Measurements from ENCODE around the gene PRAME.
"Not testable (repeated sequence)": the region's sequence is repeated elsewhere in the genome, so short reads cannot be mapped to it uniquely, and the experiment has no call there.

The PRAME gene

DNA sequence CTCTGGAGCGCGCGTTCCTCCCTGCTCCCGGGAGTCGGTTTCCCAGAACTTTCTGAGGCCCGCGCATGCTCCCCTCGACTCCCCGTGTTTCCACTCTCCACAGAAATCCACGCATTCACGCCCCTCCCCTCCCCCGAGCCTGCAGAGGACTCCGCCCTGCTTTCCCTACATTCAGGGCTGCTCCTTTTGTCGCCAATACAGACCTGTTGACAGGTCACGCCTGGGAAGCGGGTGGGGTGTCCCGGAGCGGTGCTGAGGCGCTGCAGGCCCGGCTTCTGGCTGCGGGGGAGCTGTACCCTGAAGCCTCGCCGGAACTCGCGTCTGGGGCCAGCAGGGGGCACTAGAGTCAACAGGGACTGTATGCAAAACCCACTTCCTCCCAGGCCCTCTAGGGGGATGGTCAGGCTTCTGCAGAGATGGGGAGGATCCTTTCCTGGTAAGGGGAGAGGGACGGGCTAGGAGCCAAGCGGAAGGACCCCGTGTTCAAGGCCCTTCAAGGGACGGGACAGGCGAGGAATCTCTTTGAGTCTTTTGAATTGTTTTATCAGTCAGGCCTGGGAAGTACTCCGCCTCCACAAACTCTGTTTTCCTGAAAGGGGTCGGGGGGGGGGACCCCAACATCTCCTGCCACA is at the start of gene PRAME:
Gene PRAME, minus strand, starts transcription at position 294 of the 632 bp plus-strand sequence. CDS start 2,433 bp downstream, outside the sequence.
- no peak within 1 kb of the TSS for H3K4me3 ChIP-seq (replicated peaks; ENCODE audit: low read depth, low read length)
- TF ChIP-seq, protein P1, sequence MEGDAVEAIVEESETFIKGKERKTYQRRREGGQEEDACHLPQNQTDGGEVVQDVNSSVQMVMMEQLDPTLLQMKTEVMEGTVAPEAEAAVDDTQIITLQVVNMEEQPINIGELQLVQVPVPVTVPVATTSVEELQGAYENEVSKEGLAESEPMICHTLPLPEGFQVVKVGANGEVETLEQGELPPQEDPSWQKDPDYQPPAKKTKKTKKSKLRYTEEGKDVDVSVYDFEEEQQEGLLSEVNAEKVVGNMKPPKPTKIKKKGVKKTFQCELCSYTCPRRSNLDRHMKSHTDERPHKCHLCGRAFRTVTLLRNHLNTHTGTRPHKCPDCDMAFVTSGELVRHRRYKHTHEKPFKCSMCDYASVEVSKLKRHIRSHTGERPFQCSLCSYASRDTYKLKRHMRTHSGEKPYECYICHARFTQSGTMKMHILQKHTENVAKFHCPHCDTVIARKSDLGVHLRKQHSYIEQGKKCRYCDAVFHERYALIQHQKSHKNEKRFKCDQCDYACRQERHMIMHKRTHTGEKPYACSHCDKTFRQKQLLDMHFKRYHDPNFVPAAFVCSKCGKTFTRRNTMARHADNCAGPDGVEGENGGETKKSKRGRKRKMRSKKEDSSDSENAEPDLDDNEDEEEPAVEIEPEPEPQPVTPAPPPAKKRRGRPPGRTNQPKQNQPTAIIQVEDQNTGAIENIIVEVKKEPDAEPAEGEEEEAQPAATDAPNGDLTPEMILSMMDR (IDR thresholded peaks at IDR 0.05; ENCODE audit: low read depth, low read length, missing control alignments): peak; percentile 82
- DNase-seq (ENCODE audit: extremely low read depth, low read depth): no peak

- H3K4me3 ChIP-seq (replicated peaks; ENCODE audit: low read depth, low read length); DNase-seq (ENCODE audit: extremely low read depth, low read depth): not testable (repeated sequence)
Observed at GRCh38 chr22:22608022-22608421, 49.0 kb upstream of the PRAME start.

DNA sequence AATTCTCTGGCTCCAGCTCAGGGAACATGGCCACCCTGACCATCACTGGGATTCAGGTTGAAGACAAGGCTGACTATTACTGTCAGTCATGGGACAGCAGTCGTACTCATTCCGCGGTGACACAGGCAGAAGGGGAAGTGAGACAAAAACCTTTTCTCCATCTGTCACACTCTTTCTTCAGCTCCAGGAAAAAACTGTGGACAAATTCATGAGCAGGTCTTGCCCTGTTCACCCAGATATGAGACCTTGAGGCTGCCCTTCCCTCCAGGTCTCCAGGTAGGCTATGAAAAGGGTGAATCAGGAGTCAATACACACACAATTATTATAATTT is 46.0 kb upstream of the PRAME start:
- DNase-seq (ENCODE audit: extremely low read depth, low read depth): no peak
- H3K4me3 ChIP-seq (replicated peaks; ENCODE audit: low read depth, low read length): no peak overlapping the region
- TF ChIP-seq, protein P1 (IDR thresholded peaks at IDR 0.05; ENCODE audit: low read depth, low read length, missing control alignments): no peak

- H3K4me3 ChIP-seq (replicated peaks; ENCODE audit: low read depth, low read length): no peak overlapping the region
- TF ChIP-seq, protein P1 (IDR thresholded peaks at IDR 0.05; ENCODE audit: low read depth, low read length, missing control alignments): no peak
- no peak for DNase-seq (ENCODE audit: extremely low read depth, low read depth)
Observed at GRCh38 chr22:22604326-22605073, 45.4 kb upstream of the PRAME start.

DNA sequence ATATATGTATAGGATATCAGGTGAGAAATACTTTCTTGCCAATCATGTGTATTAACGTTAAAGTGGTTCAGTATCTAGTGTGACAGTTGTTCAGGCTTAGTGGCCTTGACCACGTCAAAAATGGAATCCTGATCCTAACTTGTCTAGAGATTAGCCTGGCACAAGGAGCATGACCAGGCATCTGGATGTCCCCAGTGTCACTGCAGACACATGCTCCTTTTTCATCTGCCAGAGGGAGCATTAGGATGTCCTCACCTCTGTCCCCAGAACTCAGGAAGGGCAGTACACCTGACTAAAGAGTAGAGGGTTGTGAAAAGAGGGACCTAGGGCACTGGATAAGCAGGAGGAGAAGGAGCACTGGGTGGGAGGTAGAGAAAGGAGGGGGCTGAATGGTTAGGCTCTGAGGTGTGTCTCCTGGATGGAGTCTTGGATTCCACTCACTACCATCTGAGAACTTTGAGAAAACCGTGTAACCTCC is 44.4 kb upstream of the PRAME start:
- H3K4me3 ChIP-seq (replicated peaks; ENCODE audit: low read depth, low read length): no peak overlapping the region
- DNase-seq (ENCODE audit: extremely low read depth, low read depth): no peak
- TF ChIP-seq, protein P1 (IDR thresholded peaks at IDR 0.05; ENCODE audit: low read depth, low read length, missing control alignments): no peak

- DNase-seq (ENCODE audit: extremely low read depth, low read depth): no peak
- TF ChIP-seq, protein P1 (IDR thresholded peaks at IDR 0.05; ENCODE audit: low read depth, low read length, missing control alignments): no peak
- no peak overlapping the region for H3K4me3 ChIP-seq (replicated peaks; ENCODE audit: low read depth, low read length)
Observed at GRCh38 chr22:22600531-22601261, 41.6 kb upstream of the PRAME start.

GRCh38 chr22:22599248-22599647 is 40.2 kb upstream of the PRAME start:
- DNase-seq (ENCODE audit: extremely low read depth, low read depth): no peak
- H3K4me3 ChIP-seq (replicated peaks; ENCODE audit: low read depth, low read length): no peak overlapping the region
- TF ChIP-seq, protein P1 (IDR thresholded peaks at IDR 0.05; ENCODE audit: low read depth, low read length, missing control alignments): no peak

All from HFF-Myc (cell line).